ENCODE measurements around the gene GBX1.

DNA sequence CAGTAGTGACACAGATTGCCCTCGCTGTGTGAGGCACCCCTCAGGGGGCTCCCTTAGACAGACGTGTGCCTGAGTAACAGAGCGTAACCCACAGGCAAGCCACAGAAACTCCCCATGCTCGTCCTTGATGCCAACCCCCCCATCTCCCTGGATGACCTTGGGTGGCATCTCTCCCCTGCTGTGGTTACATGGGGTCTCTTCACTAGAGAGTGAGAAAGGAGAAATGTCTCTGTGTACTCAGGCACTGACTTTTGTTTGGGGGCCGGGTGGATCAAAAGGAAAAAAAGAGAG is 20.7 kb upstream of the GBX1 start:
- TF ChIP-seq, protein P1, sequence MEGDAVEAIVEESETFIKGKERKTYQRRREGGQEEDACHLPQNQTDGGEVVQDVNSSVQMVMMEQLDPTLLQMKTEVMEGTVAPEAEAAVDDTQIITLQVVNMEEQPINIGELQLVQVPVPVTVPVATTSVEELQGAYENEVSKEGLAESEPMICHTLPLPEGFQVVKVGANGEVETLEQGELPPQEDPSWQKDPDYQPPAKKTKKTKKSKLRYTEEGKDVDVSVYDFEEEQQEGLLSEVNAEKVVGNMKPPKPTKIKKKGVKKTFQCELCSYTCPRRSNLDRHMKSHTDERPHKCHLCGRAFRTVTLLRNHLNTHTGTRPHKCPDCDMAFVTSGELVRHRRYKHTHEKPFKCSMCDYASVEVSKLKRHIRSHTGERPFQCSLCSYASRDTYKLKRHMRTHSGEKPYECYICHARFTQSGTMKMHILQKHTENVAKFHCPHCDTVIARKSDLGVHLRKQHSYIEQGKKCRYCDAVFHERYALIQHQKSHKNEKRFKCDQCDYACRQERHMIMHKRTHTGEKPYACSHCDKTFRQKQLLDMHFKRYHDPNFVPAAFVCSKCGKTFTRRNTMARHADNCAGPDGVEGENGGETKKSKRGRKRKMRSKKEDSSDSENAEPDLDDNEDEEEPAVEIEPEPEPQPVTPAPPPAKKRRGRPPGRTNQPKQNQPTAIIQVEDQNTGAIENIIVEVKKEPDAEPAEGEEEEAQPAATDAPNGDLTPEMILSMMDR (IDR thresholded peaks at IDR 0.05): no peak
- TF ChIP-seq POLR2A (IDR thresholded peaks at IDR 0.05): no peak

All from right lobe of liver (tissue), 4 donors.